ENCODE results near the gene WDR91.

The WDR91 gene

DNA sequence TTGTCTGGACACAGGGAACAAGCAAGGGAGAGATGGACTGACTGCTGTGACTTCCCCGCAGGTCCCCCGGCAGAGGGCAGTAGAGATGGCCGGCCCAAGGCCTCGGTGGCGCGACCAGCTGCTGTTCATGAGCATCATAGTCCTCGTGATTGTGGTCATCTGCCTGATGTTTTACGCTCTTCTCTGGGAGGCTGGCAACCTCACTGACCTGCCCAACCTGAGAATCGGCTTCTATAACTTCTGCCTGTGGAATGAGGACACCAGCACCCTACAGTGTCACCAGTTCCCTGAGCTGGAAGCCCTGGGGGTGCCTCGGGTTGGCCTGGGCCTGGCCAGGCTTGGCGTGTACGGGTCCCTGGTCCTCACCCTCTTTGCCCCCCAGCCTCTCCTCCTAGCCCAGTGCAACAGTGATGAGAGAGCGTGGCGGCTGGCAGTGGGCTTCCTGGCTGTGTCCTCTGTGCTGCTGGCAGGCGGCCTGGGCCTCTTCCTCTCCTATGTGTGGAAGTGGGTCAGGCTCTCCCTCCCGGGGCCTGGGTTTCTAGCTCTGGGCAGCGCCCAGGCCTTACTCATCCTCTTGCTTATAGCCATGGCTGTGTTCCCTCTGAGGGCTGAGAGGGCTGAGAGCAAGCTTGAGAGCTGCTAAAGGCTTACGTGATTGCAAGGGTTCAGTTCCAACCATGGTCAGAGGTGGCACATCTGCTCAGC lies 46.8 kb downstream of the WDR91 start:
- peaks cover 75% of the 10 kb centered on the region for H3K4me1 Mint-ChIP-seq (ENCODE audit: low read depth)
- H3K27ac Mint-ChIP-seq: peak overlapping the region; percentile 51
- intact Hi-C loops (cut with micrococcal nuclease): loop anchor here (5.0 to 10.0 kb wide), 2 partner anchors 427 to 520 kb away; partner anchors contain the start of gene BPGM
- H3K9me3 Mint-ChIP-seq: peaks cover 9% of the 10 kb centered on the region
- H3K27me3 Mint-ChIP-seq: no peaks in the 10 kb centered on the region
- H3K36me3 Mint-ChIP-seq (ENCODE audit: low read depth): peaks cover 86% of the 10 kb centered on the region
- H3K4me3 Mint-ChIP-seq: no peak overlapping the region

GRCh38 chr7:135162382-135163001 lies 48.8 kb downstream of the WDR91 start:
- peaks cover 13% of the 10 kb centered on the region for H3K9me3 Mint-ChIP-seq
- H3K27me3 Mint-ChIP-seq: no peaks in the 10 kb centered on the region
- intact Hi-C loops (cut with micrococcal nuclease): loop anchor here (10.0 kb wide), 1 partner anchor 518 kb away; the partner anchor contains the start of gene BPGM
- peaks cover 86% of the 10 kb centered on the region for H3K36me3 Mint-ChIP-seq (ENCODE audit: low read depth)
- peak overlapping the region; percentile 84 for H3K27ac Mint-ChIP-seq
- no peak overlapping the region for H3K4me3 Mint-ChIP-seq
- peaks cover 70% of the 10 kb centered on the region for H3K4me1 Mint-ChIP-seq (ENCODE audit: low read depth)

GRCh38 chr7:135161669-135162068 lies 49.7 kb downstream of the WDR91 start:
- Mint-ChIP-seq H3K9me3 (peaks cover 21% of the 10 kb centered on the region), H3K27ac (peak overlapping the region; percentile 84), H3K4me1 (ENCODE audit: low read depth) (peaks cover 61% of the 10 kb centered on the region), H3K27me3 (no peaks in the 10 kb centered on the region), H3K36me3 (ENCODE audit: low read depth) (peaks cover 86% of the 10 kb centered on the region), H3K4me3 (no peak overlapping the region)
- intact Hi-C loops (cut with micrococcal nuclease): loop anchor here (10.0 kb wide), 1 partner anchor 517 kb away; the partner anchor contains the start of gene BPGM

DNA sequence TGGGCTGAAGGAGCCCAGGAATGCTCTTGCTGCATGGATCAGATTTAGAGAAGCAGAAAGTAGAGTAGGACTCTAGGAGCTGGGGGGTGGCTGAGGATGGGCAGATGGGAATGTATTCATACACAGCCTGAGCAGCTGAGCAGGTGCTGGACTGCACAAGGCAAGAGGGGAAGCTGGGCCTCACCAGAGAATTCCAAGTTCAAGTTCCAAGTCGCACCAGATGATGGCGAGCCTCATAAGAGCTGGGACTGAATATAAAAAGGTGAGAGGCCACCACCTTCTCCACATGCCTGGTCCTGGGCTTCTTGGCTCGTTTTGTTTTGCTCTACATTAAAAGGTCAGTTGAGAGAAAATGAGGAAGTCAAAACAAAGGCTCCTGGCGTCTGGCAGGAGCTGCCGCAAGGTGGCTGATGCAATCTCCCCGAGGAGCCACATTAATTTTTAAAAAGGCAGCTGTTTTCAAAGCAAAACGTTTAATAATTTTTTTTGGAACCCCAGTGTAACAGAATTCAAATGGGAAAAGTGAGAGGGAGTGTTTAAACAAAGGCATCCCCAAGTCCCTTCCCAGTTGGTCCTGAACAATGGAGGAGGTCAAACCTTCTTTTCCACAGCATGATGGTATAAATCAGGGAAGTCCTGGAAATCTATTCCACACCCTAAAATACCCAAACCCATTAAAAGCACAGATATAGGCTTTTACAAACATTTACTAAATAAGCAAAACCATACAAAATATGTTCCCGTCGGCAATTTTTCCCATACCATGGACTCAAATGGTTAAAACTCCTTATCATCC lies 50.3 kb downstream of the WDR91 start:
- Mint-ChIP-seq H3K4me1 (ENCODE audit: low read depth) (peaks cover 55% of the 10 kb centered on the region), H3K4me3 (peak overlapping the region; percentile 41), H3K27me3 (no peaks in the 10 kb centered on the region), H3K36me3 (ENCODE audit: low read depth) (peaks cover 86% of the 10 kb centered on the region), H3K9me3 (peaks cover 27% of the 10 kb centered on the region), H3K27ac (peak overlapping the region; percentile 84)
- intact Hi-C loops (cut with micrococcal nuclease): loop anchor here (10.0 kb wide), 1 partner anchor 516 kb away; the partner anchor contains the start of gene BPGM

DNA sequence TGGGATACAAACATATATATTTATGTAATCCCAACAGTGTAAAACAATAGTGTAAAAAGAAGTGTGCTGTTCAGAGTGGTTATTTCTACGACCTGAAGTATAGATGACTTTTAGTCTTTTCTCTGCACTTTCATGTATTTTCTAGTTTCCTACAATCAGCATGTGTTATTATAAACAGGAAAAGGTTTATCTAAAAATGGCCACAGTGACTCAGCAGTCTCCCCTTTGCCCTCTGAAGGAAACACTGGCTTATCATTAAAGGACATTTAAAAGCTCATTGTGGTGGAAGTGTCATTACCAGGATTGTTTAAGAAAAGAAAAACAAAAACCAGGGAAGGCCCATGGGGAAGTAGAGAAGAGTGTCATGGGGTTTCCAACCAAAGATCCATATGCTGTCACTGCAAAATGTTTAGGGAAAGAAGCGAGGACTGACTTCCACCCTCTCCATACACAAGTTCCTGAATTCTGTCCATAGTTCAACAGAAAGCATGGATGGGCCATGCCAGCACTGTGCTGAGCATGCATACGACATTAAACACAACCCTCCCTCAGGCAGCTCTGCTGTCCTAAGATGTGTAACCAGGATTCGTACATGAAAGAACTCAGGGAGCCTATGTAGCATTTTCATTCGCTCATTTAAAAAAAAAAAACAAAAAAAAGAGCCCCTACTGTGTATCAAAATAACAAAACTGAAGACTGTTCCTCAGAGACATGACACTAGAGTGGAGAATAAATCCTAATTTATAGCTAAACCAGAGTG lies 51.0 kb downstream of the WDR91 start:
- H3K36me3 Mint-ChIP-seq (ENCODE audit: low read depth): peaks cover 84% of the 10 kb centered on the region
- H3K9me3 Mint-ChIP-seq: peaks cover 35% of the 10 kb centered on the region
- peak overlapping the region; percentile 84 for H3K27ac Mint-ChIP-seq
- H3K4me3 Mint-ChIP-seq: peak overlapping the region; percentile 30
- intact Hi-C loops (cut with micrococcal nuclease): loop anchor here (10.0 kb wide), 1 partner anchor 515 kb away; the partner anchor contains the start of gene BPGM
- peaks cover 51% of the 10 kb centered on the region for H3K4me1 Mint-ChIP-seq (ENCODE audit: low read depth)
- H3K27me3 Mint-ChIP-seq: no peaks in the 10 kb centered on the region

- H3K4me3 Mint-ChIP-seq: no peak overlapping the region
- intact Hi-C loops (cut with micrococcal nuclease): loop anchor here (10.0 kb wide), 1 partner anchor 515 kb away; the partner anchor contains the start of gene BPGM
- H3K36me3 Mint-ChIP-seq (ENCODE audit: low read depth): peaks cover 84% of the 10 kb centered on the region
- H3K27ac Mint-ChIP-seq: peak overlapping the region; percentile 84
- H3K9me3 Mint-ChIP-seq: peaks cover 42% of the 10 kb centered on the region
- H3K27me3 Mint-ChIP-seq: no peaks in the 10 kb centered on the region
- H3K4me1 Mint-ChIP-seq (ENCODE audit: low read depth): peaks cover 44% of the 10 kb centered on the region
Observed at GRCh38 chr7:135159359-135160085, 51.8 kb downstream of the WDR91 start.

- Mint-ChIP-seq H3K4me3 (no peak overlapping the region), H3K27ac (peak overlapping the region; percentile 84), H3K4me1 (ENCODE audit: low read depth) (peaks cover 43% of the 10 kb centered on the region), H3K36me3 (ENCODE audit: low read depth) (peaks cover 84% of the 10 kb centered on the region), H3K27me3 (no peaks in the 10 kb centered on the region), H3K9me3 (peaks cover 49% of the 10 kb centered on the region)
- intact Hi-C loops (cut with micrococcal nuclease): no loop called here
Observed at GRCh38 chr7:135158874-135159273, 52.5 kb downstream of the WDR91 start.

DNA sequence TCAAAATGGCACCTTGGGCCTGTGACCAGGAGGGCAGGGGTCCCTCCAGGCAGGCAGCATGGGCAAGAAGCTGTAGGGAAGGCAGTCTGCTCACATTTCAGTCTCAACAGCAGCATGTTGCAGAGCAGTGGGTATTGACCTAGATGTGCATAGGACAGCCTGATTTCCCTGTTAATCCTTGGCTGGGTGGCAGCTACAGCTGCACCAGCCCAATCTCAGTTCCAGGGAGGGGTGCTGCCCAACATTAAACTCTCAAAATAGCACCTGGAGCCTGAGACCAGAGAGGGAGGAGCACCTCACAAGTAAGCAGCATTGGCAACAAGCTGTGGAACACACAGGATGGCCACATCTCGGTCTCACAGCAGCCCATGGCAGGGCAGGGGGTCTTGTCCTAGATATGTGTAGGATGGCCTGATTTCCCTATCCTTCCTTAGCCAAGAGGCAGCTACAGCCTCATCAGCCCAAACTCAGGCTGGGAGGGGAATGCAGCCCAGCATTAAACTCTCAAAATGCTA lies 53.1 kb downstream of the WDR91 start:
- Mint-ChIP-seq H3K9me3 (peaks cover 52% of the 10 kb centered on the region), H3K27me3 (no peaks in the 10 kb centered on the region), H3K27ac (peak overlapping the region; percentile 84), H3K36me3 (ENCODE audit: low read depth) (peaks cover 85% of the 10 kb centered on the region), H3K4me1 (ENCODE audit: low read depth) (peaks cover 43% of the 10 kb centered on the region), H3K4me3 (no peak overlapping the region)
- intact Hi-C loops (cut with micrococcal nuclease): no loop called here

DNA sequence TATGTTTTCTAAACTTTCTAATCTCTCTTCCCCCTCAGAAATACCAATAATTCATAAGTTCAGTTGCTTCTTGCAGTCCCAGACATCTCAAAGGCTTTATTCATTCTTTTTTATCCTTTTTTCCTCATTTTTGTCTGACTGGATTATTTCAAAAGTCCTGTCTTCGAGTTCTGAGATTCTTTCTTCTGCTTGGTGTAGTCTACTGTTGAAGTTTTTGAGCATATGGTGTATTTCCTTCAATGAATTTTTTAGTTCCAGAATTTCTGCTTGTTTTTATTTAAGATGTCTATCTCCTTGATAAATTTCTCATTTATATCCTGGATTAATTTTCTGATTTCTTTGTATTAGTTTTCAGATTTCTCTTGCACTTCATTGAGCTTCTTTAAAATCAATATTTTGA lies 55.0 kb downstream of the WDR91 start:
- H3K36me3 Mint-ChIP-seq (ENCODE audit: low read depth): peaks cover 74% of the 10 kb centered on the region
- H3K27me3 Mint-ChIP-seq: no peaks in the 10 kb centered on the region
- H3K4me3 Mint-ChIP-seq: no peak overlapping the region
- H3K27ac Mint-ChIP-seq: no peak overlapping the region
- intact Hi-C loops (cut with micrococcal nuclease): no loop called here
- H3K9me3 Mint-ChIP-seq: peaks cover 43% of the 10 kb centered on the region
- H3K4me1 Mint-ChIP-seq (ENCODE audit: low read depth): peaks cover 40% of the 10 kb centered on the region

DNA sequence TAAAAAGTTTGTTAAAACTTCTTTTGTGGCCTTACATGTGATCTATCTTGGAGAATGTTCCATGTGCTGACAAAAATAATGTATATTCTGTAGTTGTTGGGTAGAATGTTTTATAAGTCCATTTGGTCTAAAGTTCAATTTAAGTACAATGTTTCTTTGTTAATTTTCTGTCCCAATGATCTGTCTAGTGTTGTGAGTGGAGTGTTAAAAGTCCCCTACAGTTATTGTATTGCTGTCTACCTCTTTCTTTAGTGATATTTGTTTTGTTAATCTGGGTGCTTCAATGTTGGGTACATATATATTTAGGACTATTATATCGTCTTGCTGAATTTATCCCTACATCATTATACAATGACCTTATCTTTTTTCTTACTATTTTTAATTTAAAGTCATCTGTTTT lies 56.6 kb downstream of the WDR91 start:
- Mint-ChIP-seq H3K27me3 (no peaks in the 10 kb centered on the region), H3K4me3 (no peak overlapping the region), H3K4me1 (ENCODE audit: low read depth) (peaks cover 39% of the 10 kb centered on the region), H3K9me3 (peaks cover 43% of the 10 kb centered on the region), H3K27ac (no peak overlapping the region), H3K36me3 (ENCODE audit: low read depth) (peaks cover 69% of the 10 kb centered on the region)
- intact Hi-C loops (cut with micrococcal nuclease): no loop called here

- no peak overlapping the region for H3K4me3 Mint-ChIP-seq
- H3K36me3 Mint-ChIP-seq (ENCODE audit: low read depth): peaks cover 48% of the 10 kb centered on the region
- peaks cover 39% of the 10 kb centered on the region for H3K9me3 Mint-ChIP-seq
- H3K4me1 Mint-ChIP-seq (ENCODE audit: low read depth): peaks cover 43% of the 10 kb centered on the region
- H3K27me3 Mint-ChIP-seq: no peaks in the 10 kb centered on the region
- H3K27ac Mint-ChIP-seq: peak overlapping the region; percentile 54
- intact Hi-C loops (cut with micrococcal nuclease): no loop called here
Observed at GRCh38 chr7:135152442-135152841, 58.9 kb downstream of the WDR91 start.

DNA sequence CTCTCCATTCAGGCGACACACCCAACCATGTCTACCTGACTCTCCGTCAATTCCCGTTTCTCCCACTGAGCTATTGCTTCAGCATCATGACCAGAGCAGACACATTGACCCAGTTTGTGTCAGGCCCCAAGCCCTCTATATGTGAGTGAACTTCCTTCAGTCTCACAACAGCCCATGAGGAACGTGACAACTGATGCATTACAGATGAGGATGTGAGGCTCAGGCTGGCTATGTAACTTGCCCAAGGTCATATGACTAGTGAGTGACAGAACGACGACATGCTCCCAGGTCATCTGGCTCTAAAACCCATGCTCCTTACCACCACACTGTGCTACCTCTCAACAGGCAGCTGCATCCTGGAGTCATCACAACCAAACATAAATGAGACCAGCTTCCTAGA lies 59.8 kb downstream of the WDR91 start:
- Mint-ChIP-seq H3K4me3 (peak overlapping the region; percentile 33), H3K4me1 (ENCODE audit: low read depth) (peaks cover 49% of the 10 kb centered on the region), H3K9me3 (peaks cover 30% of the 10 kb centered on the region), H3K27ac (peak overlapping the region; percentile 85), H3K36me3 (ENCODE audit: low read depth) (peaks cover 39% of the 10 kb centered on the region), H3K27me3 (no peaks in the 10 kb centered on the region)
- intact Hi-C loops (cut with micrococcal nuclease): no loop called here

Measured in dendritic cell treated with granulocyte-macrophage colony-stimulating factor and Interleukin-4, amounts not matched to agents 40 ng/mL and 50 ng/mL, for 4 days (primary cell).